Choroid plexus epithelial cell (primary cell): Measurements from ENCODE around the gene PTK6.
"Not testable (repeated sequence)": the region's sequence is repeated elsewhere in the genome, so short reads cannot be mapped to it uniquely, and the experiment has no call there.

Experiments used
- DNase-seq: peaks from one replicate; pipeline ENCODE4 v3.0.0-alpha.2; 2010; ENCODE audit warnings: low read depth
- H3K4me3 ChIP-seq: 2 replicates; pipeline ENCODE4 v1.5.1; 2011; ENCODE audit warnings: low read depth, mild to moderate bottlenecking, control low read depth, low read length, moderate library complexity
- CTCF ChIP-seq: conservative IDR thresholded peaks from 2 replicates; pipeline ENCODE4 v1.5.1; 2011; ENCODE audit warnings: low read depth, mild to moderate bottlenecking, control low read depth, inconsistent platforms, low read length, moderate library complexity

The PTK6 gene

GRCh38 chr20:63572788-63573646 is 35.8 kb upstream of the PTK6 start:
- no peak for DNase-seq
- peak overlapping the region; percentile 81 for H3K4me3 ChIP-seq
- peak; percentile 31 for TF ChIP-seq CTCF

- H3K4me3 ChIP-seq = no peak overlapping the region
- DNase-seq = no peak
- no peak for TF ChIP-seq CTCF
These were observed 35.1 kb upstream of the PTK6 start for GRCh38 chr20:63572071-63572787.

GRCh38 chr20:63571087-63571478 is 33.9 kb upstream of the PTK6 start:
- DNase-seq, H3K4me3 ChIP-seq: not testable (repeated sequence)

- no peak for TF ChIP-seq CTCF
- no peak for DNase-seq
- H3K4me3 ChIP-seq = no peak overlapping the region
These were observed 33.3 kb upstream of the PTK6 start for GRCh38 chr20:63570281-63571086.

- no peak overlapping the region for H3K4me3 ChIP-seq
- no peak for TF ChIP-seq CTCF
- DNase-seq = no peak
These were observed 32.1 kb upstream of the PTK6 start for GRCh38 chr20:63568986-63569949.

GRCh38 chr20:63568170-63568981 is 31.2 kb upstream of the PTK6 start:
- TF ChIP-seq CTCF = no peak
- H3K4me3 ChIP-seq = no peak overlapping the region

More at GRCh38 chr20:63568170-63568981, 31.2 kb upstream of the PTK6 start:
- DNase-seq = no peak
